ENCODE measurements around the gene PTBP2.

Gene PTBP2, protein sequence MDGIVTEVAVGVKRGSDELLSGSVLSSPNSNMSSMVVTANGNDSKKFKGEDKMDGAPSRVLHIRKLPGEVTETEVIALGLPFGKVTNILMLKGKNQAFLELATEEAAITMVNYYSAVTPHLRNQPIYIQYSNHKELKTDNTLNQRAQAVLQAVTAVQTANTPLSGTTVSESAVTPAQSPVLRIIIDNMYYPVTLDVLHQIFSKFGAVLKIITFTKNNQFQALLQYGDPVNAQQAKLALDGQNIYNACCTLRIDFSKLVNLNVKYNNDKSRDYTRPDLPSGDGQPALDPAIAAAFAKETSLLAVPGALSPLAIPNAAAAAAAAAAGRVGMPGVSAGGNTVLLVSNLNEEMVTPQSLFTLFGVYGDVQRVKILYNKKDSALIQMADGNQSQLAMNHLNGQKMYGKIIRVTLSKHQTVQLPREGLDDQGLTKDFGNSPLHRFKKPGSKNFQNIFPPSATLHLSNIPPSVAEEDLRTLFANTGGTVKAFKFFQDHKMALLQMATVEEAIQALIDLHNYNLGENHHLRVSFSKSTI

DNA sequence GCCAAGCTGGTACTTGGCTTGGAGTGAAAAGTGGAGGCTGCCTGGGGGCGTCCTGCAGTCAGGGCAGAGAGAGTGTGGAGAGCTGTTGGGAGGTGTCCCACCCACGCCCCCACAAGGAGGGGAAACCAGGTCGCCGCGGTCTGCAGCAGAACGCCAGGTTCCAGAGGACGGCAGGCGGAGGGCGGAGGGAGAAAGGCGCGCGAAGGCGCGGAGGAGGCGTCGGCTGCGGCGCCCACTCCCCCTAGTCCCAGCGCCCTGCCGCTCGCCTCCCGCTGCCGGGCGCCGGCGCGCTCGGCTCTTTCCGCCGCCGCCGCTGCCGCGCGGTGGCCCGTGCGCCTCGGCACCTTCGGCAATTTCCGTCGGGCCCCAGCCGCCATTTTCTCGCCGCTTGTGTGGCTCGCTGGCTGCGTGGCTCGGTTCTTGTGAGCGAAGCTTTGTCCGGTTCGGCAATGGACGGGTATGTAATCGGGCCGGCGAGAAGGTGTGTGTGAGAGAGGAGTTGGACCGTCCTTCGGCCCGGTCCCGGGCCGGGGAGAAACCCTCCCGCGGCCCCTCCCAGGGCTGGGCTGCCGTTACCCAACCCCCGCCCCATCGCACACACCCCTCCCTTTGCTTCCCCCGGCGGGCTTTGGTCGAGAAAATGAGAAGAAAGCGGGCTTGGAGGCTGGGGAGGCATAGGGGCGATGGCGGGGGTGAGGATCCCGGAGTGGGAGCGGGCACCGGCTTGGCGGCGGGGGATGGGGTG lies at the start of gene PTBP2:
PTBP2 (plus strand) TSS at position 369 of the 745 bp plus-strand sequence; CDS start at position 450, 81 bp downstream.
- DNase-seq = peak; percentile 90

DNA sequence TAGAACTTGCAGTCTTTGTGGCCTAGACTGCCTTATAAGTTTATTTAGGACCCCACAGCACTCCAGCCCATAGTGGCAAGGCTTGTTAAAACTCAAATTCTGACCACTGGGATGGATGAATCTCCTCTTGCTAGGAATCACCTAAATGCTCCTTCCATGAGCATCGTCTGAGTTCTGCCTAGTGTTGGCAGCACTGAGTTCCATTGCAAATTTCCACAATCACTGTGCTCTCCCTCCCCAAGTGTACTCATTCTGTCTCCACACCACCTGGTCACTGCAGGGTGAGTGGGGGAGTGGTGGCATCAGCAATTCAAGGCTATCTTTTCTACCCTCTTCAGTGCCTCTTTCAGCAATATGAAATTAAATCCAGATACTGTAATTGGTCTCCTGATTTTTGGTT lies 46.7 kb upstream of the PTBP2 start:
- DNase-seq = peak; percentile 3

DNA sequence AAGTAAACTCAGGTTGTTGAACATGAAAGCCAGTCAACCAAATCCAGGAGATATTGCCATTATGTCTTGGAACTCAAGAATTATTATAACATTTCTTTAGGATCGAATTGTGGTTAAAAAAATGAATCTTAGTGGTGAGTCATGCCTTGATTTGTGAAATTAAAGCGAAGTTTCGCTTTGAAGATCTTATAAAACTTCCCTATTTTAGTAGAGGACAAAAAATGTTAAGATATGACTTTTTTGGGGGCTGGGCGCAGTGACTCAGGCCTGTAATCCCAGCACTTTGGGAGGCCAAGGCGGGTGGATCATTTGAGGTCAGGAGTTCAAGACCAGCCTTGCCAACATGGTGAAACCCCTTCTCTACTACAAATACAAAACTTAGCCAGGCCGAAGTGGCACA lies 39.5 kb upstream of the PTBP2 start:
- no peak for DNase-seq

DNA sequence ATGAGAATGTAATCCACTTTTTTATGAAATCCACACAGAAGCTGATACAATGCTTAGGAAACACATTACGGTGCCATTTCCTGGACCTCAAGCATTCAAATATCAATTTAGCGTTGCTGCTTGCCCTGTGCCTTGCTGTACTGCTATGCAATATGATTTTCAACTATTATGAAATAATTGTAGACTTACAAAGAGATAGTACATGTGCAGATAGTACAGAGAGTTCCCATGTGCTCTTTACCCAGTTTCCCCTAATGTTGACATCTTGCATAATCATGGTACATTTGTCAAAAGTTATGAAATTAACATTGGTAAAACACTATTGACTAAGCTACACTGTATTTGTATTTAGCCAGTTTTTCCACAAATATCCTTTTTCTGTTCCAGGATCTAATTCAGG lies 37.7 kb upstream of the PTBP2 start:
- no peak for DNase-seq

DNA sequence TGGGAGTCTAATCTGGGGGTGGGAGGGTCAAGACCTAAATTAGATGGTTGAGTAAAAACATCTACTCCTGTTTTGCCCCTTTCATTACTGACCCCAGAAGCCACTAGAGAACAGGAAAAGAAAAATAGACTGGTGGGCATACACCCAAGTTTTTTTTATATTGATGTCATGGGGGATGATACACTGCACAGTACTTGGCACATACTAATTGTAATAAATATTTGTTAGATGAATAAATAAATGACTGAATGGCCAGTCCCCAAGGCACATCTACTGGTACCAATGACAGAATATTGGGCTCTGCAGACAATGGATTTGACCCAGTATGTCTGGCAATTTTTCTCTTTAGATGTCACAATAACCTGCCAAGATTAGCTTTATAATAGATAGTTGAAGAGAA lies 36.8 kb upstream of the PTBP2 start:
- no peak for DNase-seq

DNA sequence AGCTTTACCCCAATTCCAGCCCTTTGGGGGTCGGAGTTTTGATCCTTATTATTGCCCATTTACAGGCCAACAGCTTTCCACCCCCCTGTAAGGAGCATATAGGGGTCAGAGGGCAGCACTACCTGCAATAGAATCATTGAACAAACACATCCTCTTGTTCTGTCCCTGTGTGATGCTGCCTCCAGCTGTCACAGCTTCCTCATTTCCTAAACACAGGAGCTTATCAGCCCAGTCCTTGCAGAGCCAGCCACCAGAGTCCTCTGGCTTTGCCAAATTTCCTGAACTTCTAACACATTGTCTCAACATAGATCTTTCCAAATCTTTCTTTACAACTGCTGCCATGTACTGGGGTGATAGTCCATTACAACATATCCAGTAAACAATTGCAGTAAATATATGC lies 32.8 kb upstream of the PTBP2 start:
- peak; percentile 24 for DNase-seq

DNA sequence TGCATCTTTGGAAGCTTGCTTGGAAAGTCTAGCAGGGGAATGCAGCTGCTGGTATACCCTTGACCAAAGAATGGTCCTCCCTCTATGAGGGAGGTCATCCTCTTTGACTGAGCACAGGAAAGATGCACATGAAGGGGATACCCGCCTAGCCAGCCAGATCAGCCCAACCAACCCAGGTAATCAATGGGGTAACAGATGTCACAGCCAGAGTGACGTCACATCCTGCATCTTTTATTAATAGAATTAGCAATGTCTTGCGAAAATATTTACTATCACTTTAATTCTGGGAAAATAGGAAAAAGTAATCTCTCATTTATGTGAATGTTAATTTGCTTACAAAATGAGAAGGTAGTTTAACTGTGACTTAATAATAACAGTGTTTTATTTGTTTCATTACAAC lies 25.6 kb upstream of the PTBP2 start:
- DNase-seq = no peak

DNA sequence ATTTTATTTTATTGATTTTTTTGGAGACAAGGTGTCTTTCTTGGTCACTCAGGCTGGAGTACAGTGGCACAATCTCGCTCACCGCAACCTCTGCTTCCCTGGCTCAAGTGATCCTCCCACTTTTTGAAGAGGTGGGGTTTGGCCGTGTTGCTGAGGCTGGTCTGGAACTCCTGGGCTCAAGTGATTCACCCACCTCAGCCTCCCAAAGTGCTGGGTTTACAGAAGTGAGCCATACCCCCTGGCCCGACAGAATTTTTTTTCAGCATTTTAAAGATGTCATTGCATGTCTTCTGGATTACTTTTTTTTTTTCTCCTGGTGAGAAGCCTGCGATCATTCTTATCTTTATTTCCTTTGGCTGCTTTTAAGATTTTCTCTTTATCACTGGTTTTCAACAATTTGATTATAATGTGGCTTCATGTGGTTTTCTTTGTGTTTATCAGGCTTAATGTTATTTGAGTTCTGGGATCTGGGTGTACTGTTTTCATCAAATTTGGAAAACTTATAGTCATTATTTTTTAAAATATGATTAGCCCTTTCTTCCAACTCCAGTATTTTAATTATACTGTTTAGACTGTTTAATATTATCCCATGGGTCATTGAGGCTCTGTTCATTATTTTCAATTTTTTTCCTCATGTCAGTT lies 23.1 kb upstream of the PTBP2 start:
- DNase-seq = no peak

DNA sequence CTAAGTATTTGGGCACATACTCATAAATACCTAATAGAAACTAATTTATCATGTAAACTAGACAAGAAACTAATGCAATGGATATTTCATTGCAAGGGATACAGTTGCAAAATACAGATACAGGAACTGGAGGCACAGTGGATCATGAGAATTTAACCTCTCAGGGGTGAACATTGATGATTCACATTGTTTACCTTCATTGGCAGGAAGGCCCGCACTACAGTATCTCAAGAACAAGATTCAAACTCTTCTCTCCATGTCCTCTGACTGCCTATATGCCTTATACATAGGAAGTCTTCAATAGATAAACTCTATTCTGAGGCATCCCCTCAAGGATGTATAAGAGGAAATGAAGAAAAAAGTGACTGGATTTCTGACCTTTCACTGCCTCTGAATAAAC lies 18.4 kb upstream of the PTBP2 start:
- DNase-seq = no peak

DNA sequence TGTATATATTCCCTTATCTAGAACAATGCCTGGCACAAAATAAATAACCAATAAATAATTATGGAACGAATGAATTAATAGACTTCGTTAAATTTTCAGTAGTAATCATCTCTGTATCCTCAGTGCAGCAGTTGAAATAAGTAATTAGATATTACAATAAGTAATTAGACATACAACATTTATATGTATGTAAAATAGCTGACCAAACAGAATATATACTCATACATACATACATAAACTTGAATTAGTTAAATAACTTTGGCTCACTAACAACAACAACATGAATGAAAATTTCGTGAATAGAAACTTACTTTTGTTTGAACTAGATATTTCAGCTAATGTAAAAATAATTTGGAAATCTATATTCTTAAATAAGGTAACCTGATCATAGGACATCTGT lies 14.6 kb upstream of the PTBP2 start:
- no peak for DNase-seq

DNA sequence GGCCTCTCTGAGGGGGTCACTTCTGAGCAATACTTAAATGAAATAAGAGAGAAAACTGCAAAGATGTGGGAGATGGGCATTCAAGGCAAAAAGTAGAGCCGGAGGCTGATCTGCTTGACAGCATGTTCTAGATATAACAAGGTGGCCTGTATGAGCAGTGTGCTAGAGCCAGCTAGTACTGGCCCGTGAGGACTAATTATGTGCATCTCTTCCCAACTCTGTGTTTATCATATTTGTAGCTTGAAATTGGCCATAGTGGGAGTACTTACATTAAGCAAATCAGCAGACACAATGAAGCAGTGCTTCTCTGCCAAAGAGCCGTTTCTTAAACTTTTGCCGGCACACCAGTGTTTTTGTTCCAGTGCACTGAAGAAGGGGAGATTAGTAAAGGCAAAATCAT lies 13.1 kb upstream of the PTBP2 start:
- no peak for DNase-seq

DNA sequence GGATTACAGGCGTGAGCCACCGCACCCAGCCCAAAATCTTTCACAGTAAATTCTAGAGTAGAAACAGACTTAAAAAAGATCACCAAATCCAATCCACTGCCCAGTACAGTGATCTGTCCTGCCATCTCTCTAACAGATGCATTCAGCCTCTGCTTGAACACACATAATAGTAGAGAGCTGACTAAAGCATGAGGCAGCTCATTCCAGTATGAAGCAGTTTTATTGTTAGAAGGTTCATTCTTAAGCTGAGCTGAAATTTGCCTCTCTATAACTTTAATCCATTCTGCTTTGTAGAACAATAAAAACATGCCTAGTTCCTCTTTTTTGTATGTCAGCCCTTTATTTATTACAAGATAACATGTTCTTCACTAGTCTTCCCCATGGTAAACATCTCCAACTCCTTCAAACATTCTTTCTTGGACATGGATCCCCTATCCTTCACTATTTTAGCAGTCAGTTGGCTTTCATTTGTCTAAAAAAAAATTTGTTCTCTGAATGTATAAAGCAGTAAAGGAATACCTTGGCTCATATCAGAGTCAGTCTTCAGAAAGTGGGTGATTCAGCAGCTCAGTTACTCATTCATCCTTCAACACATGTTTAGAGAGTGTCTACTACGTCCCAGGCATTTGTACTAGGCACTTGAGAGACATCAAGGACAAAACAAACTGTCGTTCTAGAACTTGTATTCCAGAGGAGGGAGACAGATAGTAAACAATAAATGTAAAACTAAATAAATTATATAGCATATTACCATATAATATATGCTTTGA lies 10.7 kb upstream of the PTBP2 start:
- DNase-seq = no peak

DNA sequence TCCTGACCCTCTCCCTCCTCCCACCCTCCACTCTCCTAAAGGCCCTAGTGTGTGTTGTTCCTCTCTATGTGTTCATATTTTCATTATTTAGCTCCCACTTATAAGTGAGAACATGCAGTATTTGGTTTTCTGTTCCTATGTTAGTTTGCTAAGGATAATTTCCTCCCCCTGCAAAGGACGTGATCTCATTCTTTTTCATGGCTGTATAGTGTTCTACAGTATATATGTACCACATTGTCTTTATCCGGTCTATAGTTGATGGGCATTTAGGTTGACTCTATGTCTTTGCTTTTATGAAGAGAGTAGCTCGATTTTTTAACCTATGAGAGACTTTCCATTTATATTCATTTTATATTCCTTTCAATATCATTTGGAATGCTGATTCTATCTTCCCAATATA lies 7.9 kb upstream of the PTBP2 start:
- no peak for DNase-seq

DNA sequence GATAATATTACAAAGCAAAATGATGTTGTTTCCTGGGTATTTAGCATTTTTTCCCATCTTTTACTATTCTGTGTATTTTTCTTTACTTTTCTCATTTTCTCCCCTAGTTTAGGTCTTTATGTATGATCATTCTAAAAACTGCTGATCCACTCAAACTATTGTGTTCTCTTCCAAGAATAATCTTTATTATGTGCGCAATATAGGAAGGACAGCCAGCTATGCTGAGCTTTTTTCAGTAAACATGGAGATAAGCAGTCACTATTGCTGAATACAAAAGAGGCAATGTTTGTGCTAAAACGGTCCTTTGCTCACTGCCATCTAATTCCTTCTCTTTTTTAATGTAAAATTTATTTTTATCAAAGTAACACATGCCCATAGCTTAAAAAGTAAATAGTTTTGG lies 6.7 kb upstream of the PTBP2 start:
- no peak for DNase-seq

DNA sequence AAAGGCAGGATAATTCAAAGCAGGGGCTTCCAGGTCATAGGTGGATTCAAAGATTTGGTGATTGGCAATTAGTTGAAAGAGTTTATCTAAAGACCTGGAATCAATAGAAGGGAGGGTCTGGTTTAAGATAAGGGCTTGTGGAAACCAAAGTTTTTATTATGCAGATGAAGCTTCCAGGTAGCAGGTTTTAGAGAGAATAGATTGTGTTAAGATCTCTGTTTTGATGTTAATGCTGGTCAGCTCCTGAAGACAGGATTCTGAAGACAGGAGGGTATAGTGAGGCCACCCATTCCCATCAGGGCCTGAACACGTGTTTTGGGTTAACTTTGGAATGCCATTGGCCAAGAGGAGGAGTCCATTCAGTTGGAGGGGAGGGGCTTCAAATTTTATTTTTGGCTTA lies 6.1 kb upstream of the PTBP2 start:
- DNase-seq = no peak

DNA sequence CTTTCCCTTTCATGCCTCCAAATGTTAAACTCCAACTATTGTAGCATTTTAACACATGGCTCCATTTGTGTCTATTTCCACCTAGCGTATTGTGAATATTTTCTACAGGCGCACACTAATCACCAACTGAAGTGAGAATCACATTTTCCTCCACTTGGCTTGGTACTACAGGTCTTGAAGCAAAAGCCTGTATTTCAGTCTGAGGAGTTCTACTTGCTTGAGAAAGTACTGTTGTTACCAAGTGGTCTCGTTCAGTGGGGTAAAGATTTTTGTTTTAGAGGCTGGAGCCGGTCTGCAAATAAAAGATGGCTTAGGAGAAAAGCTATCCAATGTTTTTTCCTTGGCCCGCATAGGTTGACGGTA lies 550 bp upstream of the PTBP2 start:
- no peak for DNase-seq

DNA sequence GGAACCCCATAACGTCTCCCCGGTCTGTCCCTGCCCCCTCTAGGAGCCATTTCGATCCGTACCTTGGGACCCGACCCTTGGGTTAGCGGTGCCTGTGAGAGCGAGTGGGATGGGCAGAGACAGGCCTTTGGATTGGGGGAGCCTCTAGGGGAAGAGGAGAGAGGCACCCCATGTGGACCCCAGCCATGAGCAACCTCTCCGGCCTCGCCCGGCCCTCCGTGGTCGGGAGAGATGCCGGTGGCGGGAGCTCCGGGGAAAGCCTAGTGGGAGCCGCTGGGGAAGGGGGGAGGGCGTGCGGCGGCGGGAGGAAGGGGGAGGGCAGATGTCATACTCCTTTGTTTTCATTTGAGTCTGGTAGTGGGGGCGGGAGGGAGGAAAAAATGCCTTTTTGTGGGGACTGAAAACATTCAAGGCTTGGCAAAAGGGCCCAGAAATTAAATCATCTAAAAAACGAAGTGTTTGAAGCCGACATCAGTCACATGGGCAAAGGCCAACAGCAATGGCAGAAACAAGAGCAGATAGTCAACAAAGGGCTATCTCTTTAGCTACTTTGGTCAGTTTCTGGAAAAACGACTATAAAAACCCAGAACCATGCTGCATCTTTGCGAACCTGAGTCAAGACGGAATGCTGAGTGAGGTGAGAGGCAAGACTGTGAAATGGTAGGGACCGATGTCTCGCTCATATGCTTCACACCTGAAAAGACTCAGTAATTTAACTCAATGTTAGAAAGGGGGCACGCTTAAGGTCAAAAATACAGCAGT lies 758 bp downstream of the PTBP2 start:
- DNase-seq = peak; percentile 73

DNA sequence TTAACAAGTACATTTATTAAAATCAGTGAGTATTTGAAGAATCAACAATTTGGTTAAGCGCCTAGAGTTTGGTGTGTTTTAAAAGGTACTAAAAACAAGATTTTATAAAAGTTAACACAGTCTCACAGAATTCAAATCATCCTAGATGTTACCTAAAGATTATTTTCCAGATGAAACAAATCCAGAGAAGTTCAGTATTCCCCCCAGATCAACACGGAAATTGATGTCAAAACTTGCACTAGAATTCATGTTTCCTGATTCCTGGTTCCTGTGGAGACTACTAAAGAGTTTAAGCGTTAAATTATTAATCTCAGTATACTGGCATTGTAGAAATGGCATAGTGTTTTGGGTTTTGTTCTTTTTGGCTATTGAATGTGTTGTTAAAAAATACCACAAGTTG lies 1.4 kb downstream of the PTBP2 start:
- no peak for DNase-seq

DNA sequence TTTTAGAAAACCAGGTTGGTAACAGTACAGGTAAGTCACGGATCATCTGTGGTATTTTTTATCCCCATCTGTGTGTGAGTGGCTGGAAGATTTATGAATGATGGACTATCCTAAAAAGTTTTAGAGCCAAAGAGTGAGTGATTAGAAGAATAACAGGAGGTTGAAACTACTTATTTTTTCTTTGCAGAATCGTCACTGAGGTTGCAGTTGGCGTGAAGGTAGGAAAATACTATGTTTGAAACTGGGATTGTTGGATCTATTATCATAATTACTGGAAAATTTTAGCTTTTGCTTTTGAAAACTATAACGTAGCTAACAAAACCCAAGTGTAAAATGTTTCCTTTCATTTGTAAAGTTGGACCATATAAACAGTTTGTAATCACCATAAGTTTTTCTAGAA lies 1.8 kb downstream of the PTBP2 start:
- no peak for DNase-seq

DNA sequence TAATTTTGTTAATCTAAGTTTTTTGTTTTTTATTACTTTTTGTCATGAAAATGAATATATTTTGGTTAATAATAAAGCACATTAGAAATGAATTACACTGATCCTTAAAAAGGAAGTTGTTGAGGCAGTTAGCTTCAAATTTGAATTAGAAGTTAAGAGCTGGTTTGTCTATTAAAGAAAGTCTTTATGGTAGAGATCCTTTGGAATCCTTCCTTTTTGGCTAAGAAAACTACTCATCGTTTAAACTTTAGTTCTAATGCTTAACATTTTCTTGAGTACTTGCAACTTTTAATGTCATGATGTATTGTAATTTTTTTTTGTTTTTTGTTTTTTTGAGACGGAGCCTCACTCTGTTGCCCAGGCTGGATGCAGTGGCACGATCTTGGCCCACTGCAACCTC lies 2.4 kb downstream of the PTBP2 start:
- DNase-seq = no peak

DNA sequence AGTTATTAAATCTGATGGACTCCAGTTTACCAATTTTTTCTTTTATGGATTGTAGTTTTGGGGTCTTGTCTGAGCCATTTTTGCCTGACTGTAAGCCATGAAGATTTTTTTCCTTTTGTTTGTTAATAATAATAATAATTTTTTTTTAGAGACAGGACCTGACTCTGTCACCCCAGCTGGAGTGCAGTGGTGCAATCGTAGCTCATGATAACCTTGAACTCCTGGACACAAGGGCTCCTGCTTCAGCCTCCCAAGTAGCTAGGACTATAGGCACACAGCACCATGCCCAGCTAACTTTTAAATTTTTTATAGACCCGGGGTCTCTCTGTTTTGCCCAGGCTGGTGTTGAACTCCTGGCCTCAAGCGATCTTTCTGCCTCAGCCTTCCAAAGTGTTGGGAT lies 6.3 kb downstream of the PTBP2 start:
- no peak for DNase-seq

DNA sequence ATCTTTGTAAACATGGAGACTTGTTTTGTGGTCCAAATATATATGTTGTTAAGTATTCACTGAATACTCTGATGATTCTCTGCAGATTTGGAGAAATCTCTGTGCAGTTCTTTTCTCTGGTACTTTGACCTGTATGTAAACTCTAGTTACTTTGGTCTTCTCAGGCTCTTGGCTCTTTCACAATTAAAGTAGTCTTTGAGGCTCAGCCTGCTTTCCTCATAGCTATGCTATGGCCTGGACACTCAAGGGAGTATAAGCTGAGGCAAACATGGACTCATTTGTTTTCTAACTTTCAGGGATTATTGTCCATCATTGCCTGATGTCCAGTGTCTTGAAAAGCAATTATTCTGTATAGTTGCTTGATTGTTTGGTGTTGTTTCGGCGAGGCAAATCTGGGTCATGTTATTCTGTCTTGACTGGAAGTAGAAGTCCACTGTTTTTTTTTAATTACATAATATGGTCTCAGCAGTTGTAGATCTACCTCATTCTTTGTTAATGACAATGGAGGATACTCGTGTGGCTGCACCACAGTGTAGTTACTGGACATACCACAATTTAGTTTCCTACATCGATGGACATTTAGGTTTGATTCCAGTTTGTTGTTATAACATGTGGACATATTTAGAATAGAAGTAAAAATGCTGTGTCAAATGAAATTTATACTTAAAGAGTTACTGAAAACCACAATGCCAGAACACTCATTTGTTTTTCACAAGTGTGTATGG lies 9.2 kb downstream of the PTBP2 start:
- no peak for DNase-seq
